NCI-H2171 (cell line): Measurements from ENCODE around the gene CCDC178.
A peak's percentile ranks its signal among the peaks of the same experiment; 100 is the strongest.
"Not testable (repeated sequence)": the region's sequence is repeated elsewhere in the genome, so short reads cannot be mapped to it uniquely, and the experiment has no call there.

ENCODE experiments used
- DNase-seq: peaks from one replicate; lab custom pipeline; 2025; lab: John Stamatoyannopoulos, UW

Gene CCDC178

GRCh38 chr18:32983721-32984120 is 456.8 kb downstream of the CCDC178 start:
- DNase-seq, result no peak

- no peak for DNase-seq
Measured at GRCh38 chr18:32980896-32981295, 459.6 kb downstream of the CCDC178 start.

GRCh38 chr18:32975501-32975900 is 465.0 kb downstream of the CCDC178 start:
- no peak for DNase-seq

- DNase-seq, result no peak
Measured at GRCh38 chr18:32975163-32975436, 465.4 kb downstream of the CCDC178 start.

GRCh38 chr18:32974421-32975162 is 465.9 kb downstream of the CCDC178 start:
- no peak for DNase-seq

- no peak for DNase-seq
Measured at GRCh38 chr18:32968248-32968647, 472.3 kb downstream of the CCDC178 start.

- no peak for DNase-seq
Measured at GRCh38 chr18:32966141-32966540, 474.4 kb downstream of the CCDC178 start.

- DNase-seq, result no peak
Measured at GRCh38 chr18:32961538-32961937, 479.0 kb downstream of the CCDC178 start.

GRCh38 chr18:32958746-32959145 is 481.8 kb downstream of the CCDC178 start:
- DNase-seq, result no peak

- DNase-seq, result no peak
Measured at GRCh38 chr18:32956591-32957315, 483.8 kb downstream of the CCDC178 start.

GRCh38 chr18:32952318-32952717 is 488.2 kb downstream of the CCDC178 start:
- not testable (repeated sequence) for DNase-seq

- peak; percentile 43 for DNase-seq
Measured at GRCh38 chr18:32937597-32937996, 502.9 kb downstream of the CCDC178 start.

- no peak for DNase-seq
Measured at GRCh38 chr18:32937066-32937465, 503.5 kb downstream of the CCDC178 start.

GRCh38 chr18:32934201-32934600 is 506.3 kb downstream of the CCDC178 start:
- no peak for DNase-seq

GRCh38 chr18:32930695-32931301 is 509.7 kb downstream of the CCDC178 start:
- peak; percentile 17 for DNase-seq

- DNase-seq, result no peak
Measured at GRCh38 chr18:32929213-32929612, 511.3 kb downstream of the CCDC178 start.

GRCh38 chr18:32922951-32923430 is 517.5 kb downstream of the CCDC178 start:
- no peak for DNase-seq

- no peak for DNase-seq
Measured at GRCh38 chr18:32920796-32921787, 519.4 kb downstream of the CCDC178 start.

- DNase-seq, result peak; percentile 54
Measured at GRCh38 chr18:32919799-32920198, 520.7 kb downstream of the CCDC178 start.

- no peak for DNase-seq
Measured at GRCh38 chr18:32918692-32919250, 521.8 kb downstream of the CCDC178 start.

GRCh38 chr18:32915516-32915915 is 525.0 kb downstream of the CCDC178 start:
- DNase-seq, result no peak
